HG03045 (cell line): Measurements from ENCODE around the gene ZNF165.
A peak's percentile ranks its signal among the peaks of the same experiment; 100 is the strongest.
"Not testable (repeated sequence)": the region's sequence is repeated elsewhere in the genome, so short reads cannot be mapped to it uniquely, and the experiment has no call there.

ENCODE experiments used
- ATAC-seq: cut with Tn5 transposase; IDR thresholded peaks from one replicate; pipeline ENCODE4 v1.9.1; 2021; ENCODE audit warnings: mild to moderate bottlenecking, moderate library complexity; ENCODE audit not compliant: unreplicated experiment

ZNF165 gene

DNA sequence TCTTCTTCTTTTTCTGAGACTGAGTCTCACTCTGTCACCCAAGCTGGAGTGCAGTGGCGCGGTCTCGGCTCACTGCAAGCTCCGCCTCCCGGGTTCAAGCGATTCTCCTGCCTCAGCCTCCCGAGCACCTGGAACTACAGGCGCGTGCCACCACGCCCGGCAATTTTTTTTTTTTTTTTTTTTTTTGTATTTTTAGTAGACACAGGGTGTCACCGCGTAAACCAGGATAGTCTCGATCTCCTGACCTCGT is at the start of gene ZNF165:
Gene ZNF165 (plus strand): TSS at position 188 of the 250 bp plus-strand sequence. CDS start 4,913 bp downstream, outside the sequence.
- peak; percentile 11 for ATAC-seq

DNA sequence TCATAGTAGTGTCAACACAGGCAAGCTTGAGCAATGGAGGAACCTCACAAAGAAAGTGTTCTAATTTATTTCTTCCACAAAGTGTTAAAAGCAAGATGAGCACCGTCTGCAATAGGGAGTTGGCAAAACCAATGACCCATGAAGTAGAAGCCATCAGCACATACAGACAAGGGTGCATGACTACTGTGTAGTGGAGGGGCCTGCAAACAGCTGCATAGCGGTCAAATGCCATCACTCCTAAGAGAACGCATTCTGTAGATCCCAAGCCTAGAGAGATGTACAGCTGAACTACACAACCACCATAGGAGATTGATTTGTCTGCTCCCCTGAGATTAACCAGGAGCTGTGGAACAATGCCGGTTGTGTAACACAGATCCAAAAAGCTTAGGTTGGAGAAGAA is 26.8 kb upstream of the ZNF165 start:
- no peak for ATAC-seq

DNA sequence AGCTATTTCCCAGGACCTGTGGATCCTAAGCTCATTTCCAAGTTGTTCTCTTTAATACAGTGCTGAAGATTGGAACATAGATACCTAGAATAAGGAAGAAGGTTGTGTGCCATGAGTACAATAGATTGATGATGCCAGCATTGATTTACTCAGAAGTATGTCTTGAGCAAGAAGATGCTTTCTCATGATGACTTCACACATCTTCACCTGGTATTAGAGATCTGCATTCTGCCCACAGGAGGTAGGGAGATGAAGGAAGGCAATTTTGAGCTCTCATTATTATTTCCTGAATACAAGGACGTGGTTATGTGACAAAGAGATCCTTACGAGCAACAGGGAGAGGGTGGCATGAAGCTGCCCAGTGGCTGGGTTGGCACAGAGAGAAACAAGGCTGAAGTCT is 20.0 kb upstream of the ZNF165 start:
- ATAC-seq: no peak

DNA sequence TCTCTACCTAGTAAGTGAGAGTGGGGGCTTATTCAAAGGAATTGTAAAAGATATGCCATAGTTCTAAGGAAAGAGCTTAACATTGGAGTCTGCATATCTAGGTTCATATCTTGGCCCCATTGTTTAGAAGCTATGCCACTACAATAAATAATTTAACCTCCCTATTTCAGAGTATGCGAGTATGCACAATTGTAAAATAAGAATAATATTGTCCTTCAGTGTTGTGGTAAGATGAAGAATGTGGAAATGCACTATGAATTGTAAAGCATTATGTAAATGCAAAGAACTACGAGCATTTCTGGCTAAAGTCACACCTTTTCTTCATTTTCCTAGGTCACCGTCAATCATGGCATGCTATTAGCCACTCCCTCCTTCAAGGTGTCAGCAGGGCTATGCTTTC is 16.1 kb upstream of the ZNF165 start:
- ATAC-seq: no peak

DNA sequence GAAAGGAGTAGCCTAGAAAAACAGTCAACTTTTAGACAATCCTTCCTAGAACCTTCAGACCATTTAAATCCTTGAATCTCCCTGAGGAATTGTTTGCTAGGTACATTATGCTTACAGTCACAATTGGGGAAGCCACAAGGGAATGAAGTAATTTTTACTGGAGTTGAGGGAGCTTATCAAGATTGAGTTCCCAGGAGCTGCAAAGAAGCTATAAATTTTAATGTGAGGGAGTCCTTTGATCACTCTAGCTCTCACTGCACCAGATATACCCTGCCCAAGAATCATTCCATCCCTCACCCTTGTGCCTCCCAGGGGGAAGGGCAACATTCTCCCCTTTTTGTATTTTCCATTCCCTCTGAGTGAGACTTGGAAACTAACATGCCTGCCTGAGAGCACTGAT is 12.3 kb upstream of the ZNF165 start:
- no peak for ATAC-seq

DNA sequence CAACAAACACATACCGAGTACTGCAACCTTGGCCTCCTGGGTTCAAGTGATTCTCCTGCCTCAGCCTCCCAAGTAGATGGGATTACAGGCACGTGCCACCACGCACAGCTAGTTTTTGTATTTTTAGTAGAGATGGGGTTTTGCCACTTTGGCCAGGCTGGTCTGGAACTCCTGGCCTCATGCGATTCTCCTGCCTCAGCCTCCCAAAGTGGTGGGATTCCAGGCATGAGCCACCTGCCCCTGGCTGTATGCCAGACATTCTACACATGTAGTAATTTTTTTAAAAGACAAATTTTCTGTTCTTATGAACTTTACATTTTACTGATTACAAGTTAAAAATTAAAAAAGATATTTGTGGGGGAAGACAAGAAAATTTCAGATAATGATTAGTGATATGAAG is 9.4 kb upstream of the ZNF165 start:
- not testable (repeated sequence) for ATAC-seq

DNA sequence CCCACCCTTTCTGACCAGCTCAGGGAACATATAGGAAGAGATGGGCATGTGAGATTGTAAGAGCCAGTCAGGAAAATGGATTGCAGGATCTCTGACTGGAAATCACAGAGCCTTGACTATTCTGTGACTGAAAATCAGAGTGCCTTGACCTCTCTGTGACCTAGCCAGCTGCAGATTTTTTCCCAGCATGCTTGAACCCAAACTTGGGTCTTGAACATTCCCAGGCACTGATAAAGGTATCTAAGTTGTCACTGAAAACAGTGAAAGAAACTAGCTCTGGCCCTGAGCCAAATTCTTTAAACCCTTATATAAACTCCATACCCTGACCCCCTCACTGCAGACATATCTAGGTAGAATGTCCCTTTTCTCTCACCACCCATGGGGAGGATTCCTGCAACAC is 2.3 kb upstream of the ZNF165 start:
- ATAC-seq: no peak

DNA sequence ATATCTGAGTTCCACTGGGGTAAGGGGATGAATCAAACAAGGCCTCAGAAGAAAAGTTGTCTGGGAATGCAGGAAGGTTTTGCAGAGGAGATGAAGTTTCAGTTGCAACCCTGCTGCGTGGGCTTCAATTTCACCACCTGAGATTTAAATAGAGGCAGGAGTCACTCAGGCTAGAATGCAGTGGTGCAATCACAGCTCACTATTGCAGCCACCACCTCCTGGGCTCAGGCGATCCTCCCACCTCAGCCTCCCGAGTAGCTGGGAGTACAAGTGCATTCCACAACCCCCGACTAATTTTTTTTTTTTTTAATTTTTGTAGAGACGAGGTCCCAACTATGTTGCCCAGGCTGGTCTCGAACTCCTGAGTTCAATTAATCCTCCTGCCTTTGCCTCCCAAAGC is 1.5 kb upstream of the ZNF165 start:
- ATAC-seq: no peak

DNA sequence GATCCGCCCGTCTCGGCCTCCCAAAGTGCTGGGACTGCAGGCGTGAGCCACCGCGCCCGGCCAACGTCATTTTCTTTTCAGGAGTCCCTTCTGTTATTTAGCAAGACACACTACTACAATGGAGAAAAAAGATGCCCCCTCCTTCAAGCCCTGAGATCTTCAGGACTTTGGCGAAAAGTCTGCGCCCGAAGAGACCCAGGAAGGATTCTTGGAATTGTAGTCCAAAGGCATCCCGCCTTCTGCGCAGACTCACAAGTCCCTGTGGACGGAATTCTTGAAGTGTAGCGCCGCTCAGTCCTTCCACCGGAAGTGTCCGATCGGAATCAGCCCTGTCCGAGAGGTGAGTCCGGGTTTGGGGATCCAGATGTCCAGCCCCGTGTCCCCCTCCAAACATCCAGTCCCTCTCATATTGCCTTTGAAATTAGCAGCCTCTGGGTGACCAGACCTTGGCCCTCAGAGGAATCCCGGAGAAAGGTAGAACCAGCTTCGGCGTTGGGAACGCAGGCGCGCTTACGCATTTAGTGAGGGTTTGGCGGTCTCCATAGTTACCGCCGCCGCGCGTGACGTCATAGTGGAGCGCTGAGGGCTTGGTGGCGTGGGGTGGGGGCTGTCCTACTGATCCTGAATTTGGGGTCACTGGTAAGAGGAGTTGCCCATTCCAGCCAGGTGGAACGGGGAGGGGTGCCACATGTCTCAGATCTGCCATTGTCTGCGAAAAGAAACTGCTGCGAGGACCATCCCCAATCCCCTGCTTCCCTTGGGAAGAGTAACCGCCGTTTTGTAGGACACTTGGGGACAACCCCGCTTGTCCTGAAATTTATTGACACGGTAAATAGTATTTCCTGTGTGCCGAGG is 490 bp downstream of the ZNF165 start:
- peak; percentile 85 for ATAC-seq

DNA sequence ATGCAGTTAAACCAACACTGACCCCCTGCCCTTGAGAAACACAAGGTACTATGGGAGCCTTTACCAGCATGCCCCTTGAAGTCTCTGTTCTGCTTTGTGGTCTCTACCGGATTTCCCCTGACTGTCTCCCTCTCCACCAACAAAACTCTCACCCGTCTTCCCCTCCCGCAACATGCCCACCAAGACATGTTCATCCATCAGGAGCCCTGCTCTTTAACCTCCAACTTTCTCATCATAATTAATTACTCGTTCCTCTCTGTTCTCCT is 1.1 kb downstream of the ZNF165 start:
- ATAC-seq: no peak

DNA sequence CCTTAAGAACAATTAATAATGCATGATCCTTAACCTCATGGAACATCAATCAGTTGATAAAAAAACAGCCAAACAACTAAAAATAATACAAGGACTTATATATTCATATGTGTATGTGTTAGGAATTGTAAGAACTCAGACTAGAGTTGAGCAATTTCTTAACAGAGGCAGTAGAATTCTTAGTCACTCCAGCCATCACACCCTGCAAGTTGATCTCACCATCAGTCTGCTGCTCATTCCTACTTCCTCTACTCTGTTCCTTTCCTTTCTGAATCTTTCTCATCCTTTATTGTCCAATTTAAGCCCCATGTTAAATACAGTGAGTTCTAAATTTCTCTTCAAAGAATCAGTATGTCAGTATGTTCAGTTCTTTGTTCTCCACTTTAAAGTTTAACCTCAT is 2.6 kb downstream of the ZNF165 start:
- no peak for ATAC-seq

DNA sequence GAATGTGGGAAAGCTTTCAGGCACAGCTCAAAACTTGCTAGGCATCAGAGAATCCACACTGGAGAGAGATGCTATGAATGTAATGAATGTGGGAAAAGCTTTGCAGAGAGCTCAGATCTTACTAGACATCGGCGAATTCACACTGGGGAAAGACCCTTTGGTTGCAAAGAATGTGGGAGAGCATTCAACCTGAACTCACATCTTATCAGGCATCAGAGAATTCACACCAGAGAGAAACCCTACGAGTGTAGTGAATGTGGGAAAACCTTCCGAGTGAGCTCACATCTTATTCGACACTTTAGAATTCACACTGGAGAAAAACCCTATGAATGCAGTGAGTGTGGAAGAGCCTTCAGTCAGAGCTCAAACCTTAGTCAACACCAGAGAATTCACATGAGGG is 8.7 kb downstream of the ZNF165 start:
- ATAC-seq: no peak

DNA sequence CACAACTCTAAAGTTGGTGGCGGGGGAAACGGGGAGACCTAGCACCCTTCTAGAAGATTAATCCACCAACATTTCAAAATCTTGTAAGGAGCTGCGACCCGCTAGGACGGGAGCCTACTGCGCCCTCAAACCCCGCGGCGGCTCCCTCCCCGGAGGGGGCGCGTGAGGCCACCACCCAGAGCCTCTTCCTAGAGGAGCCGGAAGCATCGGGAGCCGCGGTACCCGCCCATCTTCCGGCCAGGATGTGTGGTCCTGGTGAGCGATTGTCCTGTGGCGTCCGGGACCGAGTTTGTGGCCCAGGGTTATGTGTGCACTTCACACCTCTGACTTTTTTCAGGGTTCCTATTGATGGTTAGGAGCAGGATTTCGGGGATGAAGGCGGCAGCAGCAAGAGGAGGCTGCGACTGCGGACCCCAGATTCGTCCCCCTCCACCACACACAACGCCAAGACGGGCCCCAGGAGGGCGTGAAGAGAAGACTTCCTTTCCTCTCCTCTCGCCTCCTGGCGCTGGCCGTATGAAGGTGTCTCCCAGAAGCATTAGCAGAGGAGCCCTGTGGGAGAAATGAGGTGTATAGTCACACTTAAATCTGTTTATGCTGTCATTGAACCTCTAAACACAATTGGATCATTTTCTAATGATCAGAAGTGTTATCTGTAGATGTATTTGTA is 10.7 kb downstream of the ZNF165 start:
- ATAC-seq: no peak

DNA sequence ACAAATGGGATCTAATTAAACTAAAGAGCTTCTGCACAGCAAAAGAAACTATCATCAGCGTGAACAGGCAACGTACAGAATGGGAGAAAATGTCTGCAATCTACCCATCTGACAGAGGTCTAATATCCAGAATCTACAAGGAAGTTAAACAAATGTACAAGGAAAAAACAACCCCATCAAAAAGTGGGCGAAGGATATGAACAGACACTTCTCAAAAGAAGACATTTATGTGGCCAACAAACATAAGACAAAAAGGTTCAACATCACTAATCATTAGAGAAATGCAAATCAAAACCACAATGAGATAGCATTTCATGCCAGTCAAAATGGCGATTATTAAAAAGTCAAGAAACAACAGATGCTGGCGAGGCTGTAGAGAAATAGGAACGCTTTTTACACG is 21.9 kb downstream of the ZNF165 start:
- ATAC-seq: not testable (repeated sequence)

DNA sequence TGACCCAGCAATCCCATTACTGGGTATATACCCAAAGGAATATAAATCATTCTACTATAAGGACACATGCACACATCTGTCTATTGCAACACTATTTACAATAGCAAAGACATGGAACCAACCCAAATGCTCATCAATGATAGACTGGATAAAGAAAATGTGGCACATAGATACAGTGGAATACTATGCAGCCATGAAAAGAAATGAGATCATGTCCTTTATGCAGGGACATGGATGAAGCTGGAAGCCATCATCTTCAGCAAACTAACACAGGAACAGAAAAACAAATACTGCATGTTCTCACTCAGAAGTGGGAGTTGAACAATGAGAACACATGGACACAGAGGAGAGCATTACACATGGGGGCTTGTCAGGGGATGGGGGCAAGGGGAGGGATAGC is 22.3 kb downstream of the ZNF165 start:
- not testable (repeated sequence) for ATAC-seq

DNA sequence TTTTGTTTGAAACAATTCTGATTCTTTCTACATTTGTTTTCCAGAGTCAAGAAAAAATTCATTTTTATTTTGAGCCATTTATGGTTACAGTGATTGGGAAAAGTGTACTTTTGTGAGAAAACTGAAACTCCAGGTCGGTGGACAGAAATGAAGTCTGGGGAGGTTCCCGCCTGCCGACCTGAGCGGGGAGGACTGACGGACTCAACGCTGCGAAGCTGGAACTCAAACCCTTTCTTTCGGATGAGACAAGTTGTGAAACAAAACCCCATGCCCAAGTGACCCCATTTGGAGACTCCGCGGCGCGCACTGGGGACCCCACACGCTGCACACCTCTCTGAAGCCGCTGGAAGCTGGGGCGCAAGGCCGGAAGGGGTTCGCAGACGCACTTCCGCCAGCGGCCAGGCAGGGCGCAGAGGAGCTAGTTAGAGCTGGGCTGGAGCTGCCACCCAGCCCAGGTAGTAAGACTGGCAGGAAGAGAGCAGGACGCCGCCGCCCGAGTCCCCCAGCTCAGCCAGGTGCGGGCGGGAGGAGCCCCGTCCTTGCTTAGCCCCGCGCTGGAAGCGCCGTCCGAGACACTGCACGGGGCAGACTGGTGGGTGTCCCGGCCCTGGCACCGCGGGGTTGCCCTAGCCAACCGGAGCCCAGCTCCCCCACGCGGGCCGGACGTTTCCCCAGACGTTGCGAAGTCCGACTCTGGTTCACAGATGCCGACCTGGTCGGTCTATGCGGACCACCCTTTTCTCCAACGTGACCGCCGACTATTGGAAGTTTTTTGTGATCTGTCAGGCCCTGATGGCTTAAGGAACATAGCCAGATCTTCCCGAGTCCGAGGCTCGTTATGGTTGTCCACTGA is 24.2 kb downstream of the ZNF165 start:
- ATAC-seq: peak; percentile 98

DNA sequence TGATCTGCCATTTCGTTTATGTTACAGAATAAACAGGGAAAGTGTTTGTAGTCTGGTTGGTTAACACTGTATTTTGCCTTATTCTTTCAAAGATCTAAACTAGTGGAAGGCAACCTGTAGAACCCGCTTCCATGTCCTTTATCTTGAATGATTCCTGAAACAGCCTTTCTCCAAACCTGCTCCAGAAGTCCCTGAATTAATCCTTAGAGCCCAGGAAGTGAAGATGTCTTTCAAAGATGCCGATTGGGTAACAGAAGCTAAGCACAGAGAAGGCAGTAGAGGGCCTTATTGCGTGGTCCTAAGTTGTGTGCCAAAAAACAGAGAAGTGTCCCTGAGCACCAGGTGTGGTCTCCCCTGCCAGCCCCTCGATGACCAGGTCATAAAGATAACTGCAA is 24.9 kb downstream of the ZNF165 start:
- no peak for ATAC-seq

DNA sequence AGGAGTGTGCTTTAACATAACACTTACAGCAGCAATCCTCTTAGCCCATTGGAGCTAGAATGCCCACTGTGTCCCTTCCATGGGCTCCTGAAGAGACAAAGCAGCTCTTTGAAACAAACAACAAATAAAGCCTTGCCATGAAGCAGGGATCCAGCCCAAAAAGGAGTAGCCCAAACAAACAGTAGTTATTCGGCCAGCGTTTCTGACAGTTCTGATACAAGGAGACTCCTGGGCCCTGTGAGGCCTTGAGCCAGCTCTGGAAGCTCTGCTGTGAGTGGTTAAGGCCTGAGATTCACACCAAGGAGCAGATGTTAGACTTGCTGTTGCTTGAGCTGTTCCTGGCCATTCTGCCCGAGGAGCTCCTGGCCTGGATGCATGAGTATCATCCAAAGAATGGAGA is 27.1 kb downstream of the ZNF165 start:
- no peak for ATAC-seq

DNA sequence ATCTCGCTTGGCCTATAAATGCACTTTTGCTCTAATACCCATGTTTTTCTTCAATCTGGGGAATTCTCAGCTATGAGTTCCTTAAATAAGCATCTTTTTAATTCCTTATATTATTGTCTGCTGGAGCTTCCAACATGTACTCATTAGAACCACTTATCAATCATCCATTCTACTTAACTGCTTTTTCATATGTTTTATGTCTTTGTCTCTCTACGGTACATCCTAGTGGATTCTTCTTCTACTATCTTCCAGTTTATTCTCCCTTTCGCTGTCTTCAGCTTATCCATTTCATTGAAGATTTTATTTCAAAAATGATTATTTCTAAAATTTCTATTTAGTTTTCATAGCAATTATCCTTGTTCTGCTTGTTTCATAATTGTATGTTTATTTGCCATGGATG is 31.6 kb downstream of the ZNF165 start:
- ATAC-seq: no peak

DNA sequence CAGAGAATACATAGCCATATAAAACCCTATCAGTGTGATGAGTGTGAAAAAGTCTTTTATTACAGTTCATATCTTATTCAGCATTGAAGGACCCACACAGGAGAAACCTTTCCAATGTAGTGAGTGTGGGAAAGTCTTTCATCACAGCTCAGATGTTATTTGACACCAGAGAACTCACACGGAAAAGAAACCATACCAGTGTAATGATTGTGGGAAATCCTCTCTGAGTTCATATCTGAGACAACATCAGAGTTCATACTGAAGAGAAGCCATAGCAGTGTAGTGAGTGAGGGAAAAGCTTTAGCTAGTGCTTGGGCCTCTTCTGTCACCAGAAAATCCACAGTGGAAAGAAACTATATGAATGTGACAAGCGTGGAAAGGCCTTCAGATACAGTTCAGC is 35.4 kb downstream of the ZNF165 start:
- no peak for ATAC-seq

DNA sequence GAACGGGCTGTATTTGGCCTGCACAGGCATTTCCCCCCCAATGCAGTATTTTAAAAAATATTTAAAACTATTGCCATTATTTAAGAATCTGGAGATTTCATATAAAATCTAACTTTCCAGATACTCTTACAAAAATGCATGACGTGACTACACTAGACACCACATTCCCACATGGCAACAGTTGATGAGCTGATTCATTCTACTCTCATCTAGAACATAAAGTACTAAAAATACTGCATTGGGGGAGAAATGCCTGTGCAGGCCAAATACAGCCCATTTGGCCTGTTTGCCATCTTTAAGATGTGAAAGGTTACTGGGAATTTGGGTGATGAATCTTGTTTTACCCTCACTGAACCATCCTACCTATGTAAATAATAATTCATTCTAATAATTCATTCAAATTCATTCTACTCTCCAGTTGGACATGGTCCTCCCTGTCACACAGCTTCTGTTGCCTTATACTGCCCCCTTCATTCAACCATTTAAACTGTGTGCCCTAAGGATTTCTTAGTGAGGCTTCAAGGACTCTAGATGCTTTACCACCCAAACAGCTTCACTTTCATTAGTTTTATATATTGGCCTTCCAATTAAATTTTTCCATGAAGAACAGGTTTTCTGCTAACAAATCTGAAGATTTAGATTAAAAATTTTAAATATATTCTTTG is 37.1 kb downstream of the ZNF165 start:
- ATAC-seq: no peak

DNA sequence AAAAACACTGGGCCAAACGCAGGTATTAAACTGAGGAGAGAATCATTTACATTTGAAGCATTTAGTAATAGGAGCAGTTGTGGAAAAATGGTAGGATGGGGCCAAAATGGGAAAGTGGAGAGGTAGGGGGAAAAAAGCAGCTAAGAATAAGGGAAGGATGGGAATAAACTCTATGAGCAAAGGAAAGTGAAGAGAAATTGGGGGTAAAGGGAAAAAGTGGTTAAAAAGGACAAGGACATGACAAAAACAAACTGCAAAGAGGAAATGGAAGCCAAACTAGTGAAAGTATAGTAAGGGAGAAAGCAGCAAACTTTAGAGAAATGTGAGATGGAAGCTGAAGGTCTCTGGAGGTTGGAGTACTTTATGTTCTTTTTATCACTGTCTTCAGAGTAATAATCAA is 37.8 kb downstream of the ZNF165 start:
- ATAC-seq: no peak
